NCI-H748 (cell line): ENCODE data around the gene QDPR.

Experiments used
- DNase-seq: peaks from one replicate; lab custom pipeline; 2025; ENCODE audit not compliant: unreplicated experiment; lab: John Stamatoyannopoulos, UW

Gene QDPR

GRCh38 chr4:17528551-17529165 lies 16.8 kb upstream of the QDPR start:
- DNase-seq: no peak

GRCh38 chr4:17526695-17527477 lies 15.0 kb upstream of the QDPR start:
- no peak for DNase-seq

GRCh38 chr4:17523662-17524061 lies 11.8 kb upstream of the QDPR start:
- DNase-seq: no peak

GRCh38 chr4:17521595-17521994 lies 9.7 kb upstream of the QDPR start:
- no peak for DNase-seq

- no peak for DNase-seq
Observed at GRCh38 chr4:17517664-17518063, 5.8 kb upstream of the QDPR start.

GRCh38 chr4:17516980-17517379 lies 5.1 kb upstream of the QDPR start:
- DNase-seq: no peak

- no peak for DNase-seq
Observed at GRCh38 chr4:17515445-17516407, 3.8 kb upstream of the QDPR start.

- DNase-seq: no peak
Observed at GRCh38 chr4:17514865-17515264, 3.0 kb upstream of the QDPR start, which contains the start of gene CLRN2. CLRN2 (plus strand) TSS chr4:17515165; CDS start chr4:17515267, 102 bp downstream.

GRCh38 chr4:17512973-17513665 lies 1.2 kb upstream of the QDPR start:
- DNase-seq: peak; percentile 4

- DNase-seq: peak; percentile 31
Observed at GRCh38 chr4:17511509-17511949, 361 bp downstream of the QDPR start.

- peak; percentile 27 for DNase-seq
Observed at GRCh38 chr4:17511051-17511450, 839 bp downstream of the QDPR start.

GRCh38 chr4:17510582-17510981 lies 1.3 kb downstream of the QDPR start:
- DNase-seq: no peak

- DNase-seq: no peak
Observed at GRCh38 chr4:17504081-17504480, 7.8 kb downstream of the QDPR start.

- DNase-seq: no peak
Observed at GRCh38 chr4:17502756-17503155, 9.1 kb downstream of the QDPR start.

GRCh38 chr4:17500574-17500973 lies 11.3 kb downstream of the QDPR start:
- DNase-seq: no peak

GRCh38 chr4:17497890-17498523 lies 13.9 kb downstream of the QDPR start:
- DNase-seq: no peak

GRCh38 chr4:17494258-17495190 lies 17.4 kb downstream of the QDPR start:
- DNase-seq: peak; percentile 10

GRCh38 chr4:17493619-17494018 lies 18.3 kb downstream of the QDPR start:
- no peak for DNase-seq

- DNase-seq: no peak
Observed at GRCh38 chr4:17492876-17493275, 19.0 kb downstream of the QDPR start.
